ENCODE results near the gene EVI5L.
"Not testable (repeated sequence)": the region's sequence is repeated elsewhere in the genome, so short reads cannot be mapped to it uniquely, and the experiment has no call there.

EVI5L gene

DNA sequence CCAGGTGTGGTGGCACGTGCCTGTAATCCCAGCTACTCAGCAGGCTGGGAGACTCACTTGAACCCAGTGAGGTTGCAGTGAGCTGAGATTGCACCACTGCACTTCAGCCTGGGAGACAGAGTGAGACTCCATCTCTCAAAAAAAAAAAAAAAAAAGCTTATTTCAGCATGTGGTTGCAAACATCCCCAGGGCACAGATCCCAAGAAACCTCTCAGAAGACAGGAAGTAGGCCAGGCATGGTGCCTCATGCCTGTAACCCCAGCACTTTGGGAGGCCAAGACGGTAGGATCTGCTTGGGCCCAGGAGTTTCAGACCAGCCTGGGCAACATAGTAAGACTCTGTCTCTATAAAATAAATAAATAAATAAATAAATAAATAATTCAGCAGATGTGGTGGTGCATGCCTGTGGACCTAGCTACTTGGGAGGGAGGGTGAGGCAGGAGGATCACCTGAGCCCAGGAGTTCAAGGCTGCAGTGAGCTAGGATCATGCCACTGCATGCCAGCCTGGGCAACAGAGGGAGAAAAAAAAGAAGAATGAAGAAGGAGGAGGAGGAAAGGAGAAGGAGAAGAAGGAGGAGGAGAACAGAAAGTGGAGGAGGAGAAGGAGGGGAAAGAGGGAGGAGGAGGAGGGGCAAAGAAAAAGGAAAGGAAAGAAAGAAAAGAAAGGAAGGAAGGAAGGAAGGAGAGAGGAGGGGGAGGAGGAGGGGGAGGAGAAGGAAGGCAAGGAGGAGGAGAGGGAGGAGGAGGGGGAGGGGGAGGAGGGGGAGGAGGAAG is 54.0 kb downstream of the EVI5L start:
- H3K4me3 ChIP-seq (ENCODE audit: low read depth, low read length): no peak overlapping the region
- DNase-seq (ENCODE audit: low read depth, low spot score): no peak
- TF ChIP-seq, protein P1, sequence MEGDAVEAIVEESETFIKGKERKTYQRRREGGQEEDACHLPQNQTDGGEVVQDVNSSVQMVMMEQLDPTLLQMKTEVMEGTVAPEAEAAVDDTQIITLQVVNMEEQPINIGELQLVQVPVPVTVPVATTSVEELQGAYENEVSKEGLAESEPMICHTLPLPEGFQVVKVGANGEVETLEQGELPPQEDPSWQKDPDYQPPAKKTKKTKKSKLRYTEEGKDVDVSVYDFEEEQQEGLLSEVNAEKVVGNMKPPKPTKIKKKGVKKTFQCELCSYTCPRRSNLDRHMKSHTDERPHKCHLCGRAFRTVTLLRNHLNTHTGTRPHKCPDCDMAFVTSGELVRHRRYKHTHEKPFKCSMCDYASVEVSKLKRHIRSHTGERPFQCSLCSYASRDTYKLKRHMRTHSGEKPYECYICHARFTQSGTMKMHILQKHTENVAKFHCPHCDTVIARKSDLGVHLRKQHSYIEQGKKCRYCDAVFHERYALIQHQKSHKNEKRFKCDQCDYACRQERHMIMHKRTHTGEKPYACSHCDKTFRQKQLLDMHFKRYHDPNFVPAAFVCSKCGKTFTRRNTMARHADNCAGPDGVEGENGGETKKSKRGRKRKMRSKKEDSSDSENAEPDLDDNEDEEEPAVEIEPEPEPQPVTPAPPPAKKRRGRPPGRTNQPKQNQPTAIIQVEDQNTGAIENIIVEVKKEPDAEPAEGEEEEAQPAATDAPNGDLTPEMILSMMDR (IDR thresholded peaks at IDR 0.05; ENCODE audit: low read depth, low read length): no peak
- in situ Hi-C loops (cut with HindIII; ENCODE audit: low sequenced_read_pairs): no loop called here

DNA sequence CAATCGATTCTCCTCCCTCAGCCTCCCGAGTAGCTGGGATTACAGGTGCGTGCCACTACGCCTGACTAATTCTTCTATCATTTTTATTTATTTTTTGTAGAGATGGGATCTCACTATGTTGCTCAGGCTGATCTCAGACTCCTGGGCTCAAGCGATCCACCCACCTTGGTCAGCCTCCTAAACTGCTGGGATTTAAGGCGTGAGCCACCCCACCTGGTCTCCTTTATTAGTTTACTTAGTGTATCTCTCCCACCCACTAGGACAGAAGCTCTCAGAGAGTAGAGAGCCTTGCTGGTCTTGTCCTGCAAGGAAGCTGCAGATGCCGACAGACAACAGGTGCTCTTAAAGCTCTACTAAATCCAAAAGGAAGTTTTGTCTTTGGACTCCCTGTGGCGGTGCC is 55.8 kb downstream of the EVI5L start:
- TF ChIP-seq, protein P1 (IDR thresholded peaks at IDR 0.05; ENCODE audit: low read depth, low read length): no peak
- no peak overlapping the region for H3K4me3 ChIP-seq (ENCODE audit: low read depth, low read length)
- no peak for DNase-seq (ENCODE audit: low read depth, low spot score)
- in situ Hi-C loops (cut with HindIII; ENCODE audit: low sequenced_read_pairs): no loop called here

GRCh38 chr19:7887408-7888144 is 57.6 kb downstream of the EVI5L start:
- TF ChIP-seq, protein P1 (IDR thresholded peaks at IDR 0.05; ENCODE audit: low read depth, low read length): no peak
- in situ Hi-C loops (cut with HindIII; ENCODE audit: low sequenced_read_pairs): no loop called here
- H3K4me3 ChIP-seq (ENCODE audit: low read depth, low read length): no peak overlapping the region
- DNase-seq (ENCODE audit: low read depth, low spot score): no peak

DNA sequence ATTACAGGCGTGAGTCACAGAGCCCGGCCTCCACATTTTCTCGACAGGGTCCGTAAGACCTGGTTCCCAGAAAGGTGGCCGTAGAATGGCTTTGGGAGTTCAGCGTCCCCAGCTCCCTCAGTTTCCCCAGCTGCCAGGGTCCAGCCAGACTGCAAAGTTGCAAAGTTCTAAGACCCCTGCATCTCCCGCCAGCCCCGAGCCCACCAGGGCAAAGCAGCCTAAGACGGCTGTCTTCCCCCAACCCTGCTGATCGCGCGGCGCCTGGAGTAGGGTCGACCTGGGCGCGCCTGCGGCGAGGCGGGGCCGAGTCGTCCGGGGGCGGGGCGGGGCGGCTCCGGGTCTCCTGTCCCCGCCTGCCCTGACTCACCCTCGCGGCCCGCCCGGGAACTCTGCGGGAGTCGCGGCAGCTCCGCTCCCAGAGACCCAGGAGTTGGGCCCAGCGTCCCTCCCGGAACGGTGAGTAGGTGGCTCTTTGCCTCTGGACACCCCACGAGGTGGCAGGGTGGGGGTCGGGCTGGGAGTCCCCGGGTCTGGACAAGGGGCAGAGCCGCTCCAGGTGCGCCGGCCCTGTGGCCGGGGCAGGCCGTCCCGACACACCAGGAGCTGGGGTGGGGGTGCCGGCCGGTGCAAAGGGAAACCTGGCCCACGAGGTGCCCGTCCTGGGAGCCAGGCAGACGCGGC is 58.3 kb downstream of the EVI5L start, which contains the start of gene LRRC8E:
Gene LRRC8E (plus strand): TSS at position 366 of the 681 bp plus-strand sequence. CDS start 7,094 bp downstream, outside the sequence.
- in situ Hi-C loops (cut with HindIII; ENCODE audit: low sequenced_read_pairs): no loop called here
- H3K4me3 ChIP-seq (ENCODE audit: low read depth, low read length): peak within 1 kb of the TSS; percentile 63
- DNase-seq (ENCODE audit: low read depth, low spot score): peak; percentile 67
- TF ChIP-seq, protein P1 (IDR thresholded peaks at IDR 0.05; ENCODE audit: low read depth, low read length): no peak

- in situ Hi-C loops (cut with HindIII; ENCODE audit: low sequenced_read_pairs): no loop called here
- peak overlapping the region; percentile 63 for H3K4me3 ChIP-seq (ENCODE audit: low read depth, low read length)
Measured at GRCh38 chr19:7888826-7889217, 58.8 kb downstream of the EVI5L start.

GRCh38 chr19:7893362-7894101 is 63.5 kb downstream of the EVI5L start:
- DNase-seq (ENCODE audit: low read depth, low spot score): peak; percentile 51
- in situ Hi-C loops (cut with HindIII; ENCODE audit: low sequenced_read_pairs); H3K4me3 ChIP-seq (ENCODE audit: low read depth, low read length): not testable (repeated sequence)

More at GRCh38 chr19:7888826-7889217, 58.8 kb downstream of the EVI5L start:
- no peak for DNase-seq (ENCODE audit: low read depth, low spot score)
- TF ChIP-seq, protein P1 (IDR thresholded peaks at IDR 0.05; ENCODE audit: low read depth, low read length): no peak
